GM23248 (cell line): Measurements from ENCODE around the gene MPG. TPM values are rescaled to one million over a fixed set of nuclear protein-coding genes. Genes with fewer than 3 reads are reported as not detected.
"Not testable (repeated sequence)": the region's sequence is repeated elsewhere in the genome, so short reads cannot be mapped to it uniquely, and the experiment has no call there.

Experiments
- DNase-seq: peaks from one replicate; pipeline ENCODE4 v3.0.0-alpha.2; 2015
- H2AFZ ChIP-seq: fragments of 200-600 bp; sonication (generic); 2 replicates; pipeline ENCODE4 v1.6.1; 2016; ENCODE audit warnings: antibody characterized with exemption
- H3F3A ChIP-seq: fragments of 200-600 bp; sonication (generic); 2 replicates; pipeline ENCODE4 v1.6.1; 2016; ENCODE audit warnings: mild to moderate bottlenecking, antibody characterized with exemption, mixed run types; ENCODE audit not compliant: insufficient read depth
- H3K27ac ChIP-seq: fragments of 200-600 bp; sonication (generic); 2 replicates; pipeline ENCODE4 v1.5.1; 2016; ENCODE audit warnings: mild to moderate bottlenecking
- H3K27me3 ChIP-seq: fragments of 200-600 bp; sonication (generic); replicated peaks from 2 replicates; pipeline ENCODE4 v1.6.1; 2016; ENCODE audit warnings: mild to moderate bottlenecking; ENCODE audit not compliant: insufficient read depth
- H3K36me3 ChIP-seq: fragments of 200-600 bp; sonication (generic); 2 replicates; pipeline ENCODE4 v1.6.1; 2016; ENCODE audit warnings: low read depth, mild to moderate bottlenecking
- H3K4me1 ChIP-seq: fragments of 200-600 bp; sonication (generic); 2 replicates; pipeline ENCODE4 v1.6.1; 2016; ENCODE audit warnings: mild to moderate bottlenecking; ENCODE audit not compliant: insufficient read depth
- H3K4me2 ChIP-seq: fragments of 200-600 bp; sonication (generic); one replicate; pipeline ENCODE4 v1.6.1; 2016; ENCODE audit warnings: mild to moderate bottlenecking; ENCODE audit not compliant: unreplicated experiment
- H3K4me3 ChIP-seq: fragments of 200-600 bp; sonication (generic); 2 replicates; pipeline ENCODE4 v1.5.1; 2016; ENCODE audit warnings: mild to moderate bottlenecking
- H3K79me2 ChIP-seq: fragments of 200-600 bp; sonication (generic); 2 replicates; pipeline ENCODE4 v1.6.1; 2016; ENCODE audit warnings: mild to moderate bottlenecking; ENCODE audit not compliant: insufficient read depth
- H3K9ac ChIP-seq: fragments of 200-600 bp; sonication (generic); 2 replicates; pipeline ENCODE4 v1.6.1; 2016; ENCODE audit warnings: mild to moderate bottlenecking
- H3K9me2 ChIP-seq: fragments of 200-600 bp; sonication (generic); 2 replicates; pipeline ENCODE4 v1.6.1; 2016; ENCODE audit warnings: mixed run types, mild to moderate bottlenecking, moderate library complexity; ENCODE audit not compliant: insufficient read depth
- H3K9me3 ChIP-seq: fragments of 200-600 bp; sonication (generic); one replicate; pipeline ENCODE4 v1.6.1; 2017; ENCODE audit warnings: low read depth
- H4K20me1 ChIP-seq: fragments of 200-600 bp; sonication (generic); 2 replicates; pipeline ENCODE4 v1.6.0; 2016; ENCODE audit not compliant: insufficient read depth
- EZH2 ChIP-seq: fragments of 200-600 bp; sonication (generic); IDR thresholded peaks from 2 replicates; pipeline ENCODE4 v1.6.1; 2018; ENCODE audit warnings: antibody characterized with exemption, mild to moderate bottlenecking; ENCODE audit not compliant: insufficient read depth, poor library complexity, severe bottlenecking
- EZH2phosphoT487 ChIP-seq: fragments of 200-600 bp; sonication (generic); IDR thresholded peaks from 2 replicates; pipeline ENCODE4 v1.6.1; 2018; ENCODE audit warnings: antibody characterized with exemption, moderate library complexity, mild to moderate bottlenecking, low read depth; ENCODE audit not compliant: insufficient read depth
- WGBS, 2 experiments: methylation state at CpG; one replicate each; pipeline ENCODE4 v1.1.6; 2015 to 2017; ENCODE audit warnings: low lambda C conversion rate in 2 of 2, low coverage in 1 of 2; ENCODE audit errors: missing lambda C conversion rate in 2 of 2; 5-methylcytosine and 5-hydroxymethylcytosine counted together
- in situ Hi-C: fragments of 300-500 bp; cut with MboI; formaldehyde crosslinking; loops from 2 replicates; pipeline ENCODE4 v1.15.0; 2020
- polyA plus RNA-seq: library from polyadenylated mRNA; unstranded; fragments of >200 nt; fragmentation: Nextera tagmentation; extraction: Ambion mirVana; gene quantifications from 2 replicates; pipeline ENCODE4 v1.2.1, GENCODE V29; 2016
- total RNA-seq: library from RNA; depleted of rRNA; stranded (reverse); fragments of >200 nt; shearing (Covaris generic); gene quantifications from 2 replicates; pipeline ENCODE4 v1.2.3, GENCODE V29; 2014

The MPG gene
- total and polyA plus RNA-seq, 2 experiments from 2014 or later: 134 to 222 TPM

DNA sequence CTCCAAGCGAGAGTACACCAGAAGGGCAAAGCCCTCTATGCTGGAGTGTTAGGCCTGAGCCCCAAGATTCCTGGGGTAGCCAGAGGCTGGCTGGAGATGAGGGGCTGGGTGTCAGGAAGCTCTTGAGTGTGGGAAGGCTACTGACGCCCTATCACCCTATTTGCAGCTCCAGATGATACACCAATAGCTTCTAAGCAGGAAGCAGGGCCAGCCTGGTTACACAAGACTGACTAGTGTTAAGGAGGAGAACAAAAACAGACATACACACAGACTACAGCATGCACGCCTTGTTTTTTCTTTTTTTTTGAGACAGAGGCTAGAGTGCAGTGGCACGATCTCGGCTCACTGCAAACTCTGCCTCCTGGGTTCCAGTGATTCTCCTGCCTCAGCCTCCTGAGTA lies 40.5 kb upstream of the MPG start:
- WGBS, 2 experiments: 93 to 94% methylated on average over 5 of the region's 5 CpGs
- no peak for DNase-seq
- no peaks in the 10 kb centered on the region for H3F3A ChIP-seq
- no peaks in the 10 kb centered on the region for H3K4me1 ChIP-seq
- no peak overlapping the region for H3K4me2 ChIP-seq
- H3K9ac ChIP-seq: no peak overlapping the region
- no peaks in the 10 kb centered on the region for H3K27me3 ChIP-seq
- no peak for TF ChIP-seq EZH2
- TF ChIP-seq EZH2phosphoT487: no peak
- H3K4me3 ChIP-seq: no peak overlapping the region
- H3K9me3 ChIP-seq: no peaks in the 10 kb centered on the region
- no peak overlapping the region for H2AFZ ChIP-seq
- no peaks in the 10 kb centered on the region for H3K9me2 ChIP-seq
- in situ Hi-C loops: no loop called here
- H3K27ac ChIP-seq: no peak overlapping the region
- no peaks in the 10 kb centered on the region for H3K79me2 ChIP-seq
- H3K36me3 ChIP-seq: no peaks in the 10 kb centered on the region
- H4K20me1 ChIP-seq: no peaks in the 10 kb centered on the region

- WGBS, 2 experiments: 92 to 93% methylated on average over 11 of the region's 11 CpGs
- H3K4me1 ChIP-seq, H3F3A ChIP-seq, DNase-seq, H3K9me3 ChIP-seq, H3K36me3 ChIP-seq, H3K9me2 ChIP-seq, H3K4me3 ChIP-seq, H3K27ac ChIP-seq, H4K20me1 ChIP-seq, H3K4me2 ChIP-seq, H3K9ac ChIP-seq, H2AFZ ChIP-seq, in situ Hi-C loops, H3K79me2 ChIP-seq, H3K27me3 ChIP-seq: not testable (repeated sequence)
These were observed 39.8 kb upstream of the MPG start for GRCh38 chr16:38206-38605.

GRCh38 chr16:38941-39892 lies 38.8 kb upstream of the MPG start:
- no peak overlapping the region for H3K27ac ChIP-seq
- no peaks in the 10 kb centered on the region for H3K27me3 ChIP-seq
- H3F3A ChIP-seq: no peaks in the 10 kb centered on the region
- H3K9me3 ChIP-seq: no peaks in the 10 kb centered on the region
- in situ Hi-C loops: no loop called here
- no peaks in the 10 kb centered on the region for H3K79me2 ChIP-seq
- H2AFZ ChIP-seq: no peak overlapping the region
- H3K4me2 ChIP-seq: no peak overlapping the region
- no peak overlapping the region for H3K4me3 ChIP-seq
- no peak overlapping the region for H3K9ac ChIP-seq
- H3K36me3 ChIP-seq: no peaks in the 10 kb centered on the region
- WGBS, 2 experiments: 91 to 94% methylated on average over 13 of the region's 13 CpGs
- H3K4me1 ChIP-seq: no peaks in the 10 kb centered on the region
- no peaks in the 10 kb centered on the region for H4K20me1 ChIP-seq
- H3K9me2 ChIP-seq: no peaks in the 10 kb centered on the region
- TF ChIP-seq EZH2phosphoT487: no peak
- no peak for DNase-seq

GRCh38 chr16:41439-42068 lies 36.5 kb upstream of the MPG start:
- Histone ChIP-seq H3K27me3 (no peaks in the 10 kb centered on the region), H3K79me2 (no peaks in the 10 kb centered on the region), H3K36me3 (peaks cover 5% of the 10 kb centered on the region; the same call in 1 of the 2 replicates), H3K9me2 (no peaks in the 10 kb centered on the region), H2AFZ (no peak overlapping the region), H3K27ac (no peak overlapping the region), H3K4me1 (no peaks in the 10 kb centered on the region), H3K9ac (no peak overlapping the region), H4K20me1 (no peaks in the 10 kb centered on the region), H3K4me2 (no peak overlapping the region), H3F3A (no peaks in the 10 kb centered on the region), H3K9me3 (no peaks in the 10 kb centered on the region), H3K4me3 (no peak overlapping the region)
- in situ Hi-C loops: no loop called here
- TF ChIP-seq EZH2 (no peak), EZH2phosphoT487 (no peak)
- DNase-seq: no peak
- WGBS, 2 experiments: 90 to 91% methylated on average over 22 of the region's 22 CpGs
